ENCODE data around the gene DNAJB2.

DNA sequence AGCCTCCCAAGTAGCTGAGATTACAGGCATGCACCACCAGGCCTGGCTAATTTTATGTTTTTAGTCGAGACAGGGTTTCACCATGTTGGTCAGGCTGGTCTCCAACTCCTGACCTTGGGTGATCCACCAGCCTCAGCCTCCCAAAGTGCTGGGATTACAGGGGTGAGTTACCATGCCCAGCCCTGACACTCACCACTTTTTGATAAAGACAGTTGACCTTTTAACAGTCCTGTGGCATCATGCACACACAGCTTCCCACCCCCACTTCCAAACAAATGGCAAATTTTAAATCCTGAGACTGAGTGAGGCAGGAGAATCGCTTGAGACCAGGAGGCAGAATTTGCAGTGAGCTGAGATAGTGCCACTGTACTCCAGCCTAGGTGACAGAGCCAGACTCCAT, 6.2 kb upstream of the DNAJB2 start:
- TF ChIP-seq POLR2AphosphoS5 (IDR thresholded peaks at IDR 0.05; ENCODE audit: borderline replicate concordance, low read depth, low read length) = no peak
- TF ChIP-seq FOXP2 (optimal IDR thresholded peaks at IDR 0.05; ENCODE audit: control extremely low read depth, extremely low read length, insufficient read depth) = no peak
- no peak for TF ChIP-seq EZH2 (IDR thresholded peaks at IDR 0.05)
